ENCODE measurements around the gene HS6ST2. TPM values are rescaled to one million over a fixed set of nuclear protein-coding genes. Genes with fewer than 3 reads are reported as not detected.

The HS6ST2 gene
- total RNA-seq, 1 donor from 2014 or later, result 43.2 TPM

GRCh38 chrX:132786217-132786616 lies 172.2 kb downstream of the HS6ST2 start:
- Mint-ChIP-seq H3K36me3 (no peaks in the 10 kb centered on the region), H3K4me1 (no peaks in the 10 kb centered on the region), H3K27ac (no peak overlapping the region), H3K4me3 (no peak overlapping the region), H3K9me3 (no peaks in the 10 kb centered on the region), H3K27me3 (ENCODE audit: insufficient read depth, low read depth) (peaks cover 4% of the 10 kb centered on the region)
- H3K27me3 ChIP-seq, result no peaks in the 10 kb centered on the region
- no peak overlapping the region for H3K9ac ChIP-seq
- no peak overlapping the region for H3K4me2 ChIP-seq
- H3K9me3 ChIP-seq (ENCODE audit: low read depth), result no peaks in the 10 kb centered on the region
- no peak overlapping the region for H3K27ac ChIP-seq
- H3K79me2 ChIP-seq (ENCODE audit: low read depth), result no peaks in the 10 kb centered on the region
- H3K4me3 ChIP-seq, result no peak overlapping the region
- H2AFZ ChIP-seq (replicated peaks), result no peak overlapping the region
- TF ChIP-seq EZH2 (IDR thresholded peaks at IDR 0.05), result no peak
- TF ChIP-seq EZH2phosphoT487 (IDR thresholded peaks at IDR 0.05), result no peak
- TF ChIP-seq CTCF (IDR thresholded peaks at IDR 0.05), result no peak
- H3F3A ChIP-seq (ENCODE audit: low read depth), result no peaks in the 10 kb centered on the region
- H3K4me1 ChIP-seq, result no peaks in the 10 kb centered on the region
- DNase-seq (ENCODE audit: low spot score), result no peak
- no peaks in the 10 kb centered on the region for H3K36me3 ChIP-seq
- H4K20me1 ChIP-seq (ENCODE audit: low read depth), result no peaks in the 10 kb centered on the region

DNA sequence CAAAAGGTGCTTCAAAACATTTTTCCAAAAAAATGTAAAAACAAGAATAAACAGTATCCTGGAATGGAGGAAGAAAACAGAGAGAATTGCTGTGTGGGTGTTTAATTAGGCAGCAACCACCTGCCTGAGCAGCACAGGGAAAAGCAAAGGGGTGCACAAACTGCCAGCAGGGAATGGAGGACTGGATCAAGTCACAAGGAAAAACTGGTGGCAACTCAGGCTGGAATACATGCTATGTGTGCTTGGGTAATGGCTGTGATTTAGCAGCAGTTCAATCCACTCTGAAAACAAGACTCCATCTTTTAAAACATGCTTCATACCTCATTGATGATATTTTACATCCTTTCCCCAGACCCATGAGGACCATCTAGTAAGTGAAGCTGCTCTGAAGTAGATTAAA lies 179.5 kb downstream of the HS6ST2 start:
- Histone ChIP-seq H3K4me2 (peak overlapping the region; percentile 3), H3K4me3 (no peak overlapping the region), H4K20me1 (ENCODE audit: low read depth) (no peaks in the 10 kb centered on the region), H3K36me3 (no peaks in the 10 kb centered on the region), H3K9me3 (ENCODE audit: low read depth) (no peaks in the 10 kb centered on the region), H3K4me1 (peaks cover 10% of the 10 kb centered on the region), H3K27me3 (no peaks in the 10 kb centered on the region), H2AFZ (replicated peaks) (no peak overlapping the region), H3K9ac (no peak overlapping the region), H3K79me2 (ENCODE audit: low read depth) (no peaks in the 10 kb centered on the region), H3F3A (ENCODE audit: low read depth) (peaks cover 7% of the 10 kb centered on the region), H3K27ac (no peak overlapping the region)
- TF ChIP-seq EZH2 (IDR thresholded peaks at IDR 0.05) (no peak), CTCF (IDR thresholded peaks at IDR 0.05) (no peak), EZH2phosphoT487 (IDR thresholded peaks at IDR 0.05) (no peak)
- Mint-ChIP-seq H3K4me1 (peaks cover 17% of the 10 kb centered on the region), H3K27ac (no peak overlapping the region), H3K4me3 (no peak overlapping the region), H3K9me3 (no peaks in the 10 kb centered on the region), H3K27me3 (ENCODE audit: insufficient read depth, low read depth) (peaks cover 6% of the 10 kb centered on the region), H3K36me3 (no peaks in the 10 kb centered on the region)
- DNase-seq (ENCODE audit: low spot score), result peak; percentile 20

GRCh38 chrX:132776486-132777210 lies 181.8 kb downstream of the HS6ST2 start:
- Mint-ChIP-seq H3K27me3 (ENCODE audit: insufficient read depth, low read depth) (peaks cover 2% of the 10 kb centered on the region), H3K4me1 (peaks cover 17% of the 10 kb centered on the region), H3K36me3 (no peaks in the 10 kb centered on the region), H3K4me3 (no peak overlapping the region), H3K9me3 (no peaks in the 10 kb centered on the region), H3K27ac (no peak overlapping the region)
- Histone ChIP-seq H3K4me3 (no peak overlapping the region), H3F3A (ENCODE audit: low read depth) (peaks cover 11% of the 10 kb centered on the region), H3K9me3 (ENCODE audit: low read depth) (no peaks in the 10 kb centered on the region), H3K4me1 (peaks cover 10% of the 10 kb centered on the region), H2AFZ (replicated peaks) (no peak overlapping the region), H3K27me3 (no peaks in the 10 kb centered on the region), H3K36me3 (no peaks in the 10 kb centered on the region), H3K9ac (no peak overlapping the region), H4K20me1 (ENCODE audit: low read depth) (no peaks in the 10 kb centered on the region), H3K27ac (no peak overlapping the region), H3K4me2 (no peak overlapping the region), H3K79me2 (ENCODE audit: low read depth) (no peaks in the 10 kb centered on the region)
- TF ChIP-seq CTCF (IDR thresholded peaks at IDR 0.05) (no peak), EZH2 (IDR thresholded peaks at IDR 0.05) (no peak), EZH2phosphoT487 (IDR thresholded peaks at IDR 0.05) (no peak)
- DNase-seq (ENCODE audit: low spot score), result no peak

All from neural progenitor cell (in vitro differentiated cells).